GM23338 (cell line): Measurements from ENCODE around the gene SH2D4B. TPM values are rescaled to one million over a fixed set of nuclear protein-coding genes. Genes with fewer than 3 reads are reported as not detected.

Source experiments
- ATAC-seq: fragments of 200-7000 bp; cut with Tn5 transposase; 3 replicates; pipeline ENCODE4 v1.9.1; 2020
- DNase-seq: peaks from one replicate; pipeline ENCODE4 v3.0.0-alpha.2; 2015; ENCODE audit warnings: low spot score
- H2AFZ ChIP-seq: fragments of 200-600 bp; sonication (generic); 2 replicates; pipeline ENCODE4 v1.8.0; 2016; ENCODE audit warnings: antibody characterized with exemption, mild to moderate bottlenecking, moderate library complexity
- H3F3A ChIP-seq: fragments of 200-600 bp; sonication (generic); replicated peaks from 2 replicates; pipeline ENCODE4 v1.8.0; 2017; ENCODE audit warnings: antibody characterized with exemption, mixed run types, low read depth
- H3K27ac ChIP-seq: fragments of 200-600 bp; sonication (generic); 2 replicates; pipeline ENCODE4 v1.6.1; 2016; ENCODE audit warnings: low read depth
- H3K27me3 ChIP-seq: fragments of 200-600 bp; sonication (generic); 2 replicates; pipeline ENCODE4 v1.8.0; 2016; ENCODE audit warnings: mild to moderate bottlenecking, mixed run types, moderate library complexity; ENCODE audit not compliant: insufficient read depth
- H3K36me3 ChIP-seq: fragments of 200-600 bp; sonication (generic); 2 replicates; pipeline ENCODE4 v1.8.0; 2016; ENCODE audit warnings: mild to moderate bottlenecking; ENCODE audit not compliant: insufficient read depth
- H3K4me1 ChIP-seq: fragments of 200-600 bp; sonication (generic); 2 replicates; pipeline ENCODE4 v1.8.0; 2016; ENCODE audit warnings: mild to moderate bottlenecking, moderate library complexity; ENCODE audit not compliant: insufficient read depth
- H3K4me2 ChIP-seq: fragments of 200-600 bp; sonication (generic); 2 replicates; pipeline ENCODE4 v1.7.1; 2017; ENCODE audit warnings: mixed run types
- H3K4me3 ChIP-seq: fragments of 200-600 bp; sonication (generic); 2 replicates; pipeline ENCODE4 v1.6.1; 2016; ENCODE audit warnings: mixed run types
- H3K79me2 ChIP-seq: fragments of 200-600 bp; sonication (generic); replicated peaks from 2 replicates; pipeline ENCODE4 v1.8.0; 2017; ENCODE audit warnings: mild to moderate bottlenecking; ENCODE audit not compliant: insufficient read depth
- H3K9me2 ChIP-seq: fragments of 200-600 bp; sonication (generic); 2 replicates; pipeline ENCODE4 v1.8.0; 2017; ENCODE audit not compliant: insufficient read depth
- H4K20me1 ChIP-seq: fragments of 200-600 bp; sonication (generic); replicated peaks from 2 replicates; pipeline ENCODE4 v1.8.0; 2017; ENCODE audit warnings: mild to moderate bottlenecking; ENCODE audit not compliant: insufficient read depth
- H3K27ac Mint-ChIP-seq: 2 replicates; pipeline ENCODE4 v1.8.0; 2020; ENCODE audit warnings: inconsistent platforms, mild to moderate bottlenecking, moderate library complexity, mixed read lengths
- H3K27me3 Mint-ChIP-seq: 3 replicates; pipeline ENCODE4 v1.8.0; 2022; ENCODE audit warnings: low read depth, mild to moderate bottlenecking, moderate library complexity, mixed read lengths, inconsistent platforms; ENCODE audit not compliant: insufficient read depth, poor library complexity
- H3K36me3 Mint-ChIP-seq: 3 replicates; pipeline ENCODE4 v1.8.0; 2021; ENCODE audit warnings: low read depth, mild to moderate bottlenecking, inconsistent platforms, moderate library complexity, mixed read lengths
- H3K4me1 Mint-ChIP-seq: 3 replicates; pipeline ENCODE4 v1.8.0; 2020; ENCODE audit warnings: mild to moderate bottlenecking, inconsistent platforms, mixed read lengths
- H3K4me3 Mint-ChIP-seq: 3 replicates; pipeline ENCODE4 v1.8.0; 2021; ENCODE audit warnings: moderate library complexity, mild to moderate bottlenecking, inconsistent platforms, mixed read lengths
- H3K9me3 Mint-ChIP-seq: 3 replicates; pipeline ENCODE4 v1.8.0; 2020; ENCODE audit warnings: moderate library complexity, mild to moderate bottlenecking, inconsistent platforms, mixed read lengths
- CREB1 ChIP-seq: fragments of 250-450 bp; sonication (Bioruptor Pico); IDR thresholded peaks from 2 replicates; pipeline ENCODE4 v1.5.0; 2020; ENCODE audit warnings: low read depth, mild to moderate bottlenecking, moderate library complexity
- CTCF ChIP-seq, 2 experiments: fragments of 200-600 bp in 1 of 2; sonication (generic) in 1 of 2; conservative IDR thresholded peaks; 2 replicates each; pipeline versions ENCODE4 v1.5.1 to v1.6.1; 2016 to 2017; ENCODE audit warnings: antibody characterized with exemption in 2 of 2, low read depth in 2 of 2, mild to moderate bottlenecking in 2 of 2, moderate library complexity in 1 of 2
- ETS1 ChIP-seq: IDR thresholded peaks from 2 replicates; pipeline ENCODE4 v1.6.1; 2016; ENCODE audit warnings: antibody characterized with exemption
- EZH2 ChIP-seq: fragments of 200-600 bp; sonication (generic); IDR thresholded peaks from one replicate; pipeline ENCODE4 v1.8.0; 2017; ENCODE audit warnings: antibody characterized with exemption, mild to moderate bottlenecking, low read depth; ENCODE audit not compliant: unreplicated experiment
- EZH2phosphoT487 ChIP-seq: fragments of 200-600 bp; sonication (generic); IDR thresholded peaks from one replicate; pipeline ENCODE4 v1.8.1; 2018; ENCODE audit warnings: antibody characterized with exemption; ENCODE audit not compliant: unreplicated experiment
- JUNB ChIP-seq: IDR thresholded peaks from one replicate; pipeline ENCODE4 v1.6.1; 2016; ENCODE audit warnings: antibody characterized with exemption; ENCODE audit not compliant: unreplicated experiment
- NANOG ChIP-seq: IDR thresholded peaks from 2 replicates; pipeline ENCODE4 v1.6.1; 2016; ENCODE audit warnings: antibody characterized with exemption, borderline replicate concordance
- POLR2AphosphoS5 ChIP-seq: IDR thresholded peaks from 2 replicates; pipeline ENCODE4 v1.6.1; 2016; ENCODE audit warnings: antibody characterized with exemption, low read depth
- REST ChIP-seq: IDR thresholded peaks from one replicate; pipeline ENCODE4 v1.6.1; 2018; ENCODE audit warnings: antibody characterized with exemption; ENCODE audit not compliant: unreplicated experiment
- STAT1 ChIP-seq: IDR thresholded peaks from one replicate; pipeline ENCODE4 v1.6.1; 2016; ENCODE audit warnings: antibody characterized with exemption; ENCODE audit not compliant: unreplicated experiment
- ZNF114 ChIP-seq: fragments of 250-450 bp; sonication (Bioruptor Pico); IDR thresholded peaks from 2 replicates; pipeline ENCODE4 v1.5.0; 2020; ENCODE audit warnings: mild to moderate bottlenecking, moderate library complexity
- ZNF331 ChIP-seq: fragments of 250-450 bp; sonication (Bioruptor Pico); IDR thresholded peaks from 2 replicates; pipeline ENCODE4 v1.5.0; 2020; ENCODE audit warnings: low read depth, mild to moderate bottlenecking, moderate library complexity
- ZNF462 ChIP-seq: fragments of 250-450 bp; sonication (Bioruptor Pico); IDR thresholded peaks from 2 replicates; pipeline ENCODE4 v1.5.0; 2020; ENCODE audit warnings: mild to moderate bottlenecking, moderate library complexity
- polyA plus RNA-seq: library from polyadenylated mRNA; unstranded; fragments of >200 nt; fragmentation: Nextera tagmentation; extraction: Ambion mirVana; gene quantifications from 2 replicates; pipeline ENCODE4 v1.2.1, GENCODE V29; 2016
- total RNA-seq: library from RNA; depleted of rRNA; stranded (reverse); fragments of >200 nt; shearing (Covaris generic); gene quantifications from 2 replicates; pipeline ENCODE4 v1.2.3, GENCODE V29; 2014

The SH2D4B gene
- total and polyA plus RNA-seq, 2 experiments from 2014 or later = 0.08 TPM; not detected in 1

- Histone ChIP-seq H3K9me2 (peaks cover 3% of the 10 kb centered on the region; the same call in 1 of the 2 replicates), H3F3A (no peaks in the 10 kb centered on the region), H3K27ac (no peak overlapping the region), H3K36me3 (no peaks in the 10 kb centered on the region), H4K20me1 (no peaks in the 10 kb centered on the region), H2AFZ (peak overlapping the region; percentile 92), H3K4me1 (0 out of 2 replicates have a peak, but pooled peaks cover 4% of the 10 kb centered on the region), H3K27me3 (0 out of 2 replicates have a peak, but pooled peaks cover 3% of the 10 kb centered on the region), H3K4me3 (peak overlapping the region; percentile 62), H3K79me2 (no peaks in the 10 kb centered on the region), H3K4me2 (peak overlapping the region; percentile 81)
- ATAC-seq = no peak; the same call in 2 of the 3 replicates
- peaks cover 5% of the 10 kb centered on the region for H3K27me3 Mint-ChIP-seq
- H3K4me1 Mint-ChIP-seq = no peaks in the 10 kb centered on the region; the same call in 2 of the 3 replicates
- TF ChIP-seq JUNB = no peak
- no peak for TF ChIP-seq EZH2
- no peak for TF ChIP-seq POLR2AphosphoS5
- no peak for TF ChIP-seq CTCF (conservative IDR thresholded peaks at IDR 0.05; ENCODE audit: low read depth in 2 of 2)
- TF ChIP-seq CREB1 = no peak
- TF ChIP-seq ZNF462 (CRISPR knock-in tag) = no peak
- TF ChIP-seq EZH2phosphoT487 = no peak
- no peak for TF ChIP-seq NANOG
- TF ChIP-seq STAT1 = no peak
- no peak for TF ChIP-seq ZNF331 (CRISPR knock-in tag)
- TF ChIP-seq ZNF114 (CRISPR knock-in tag) = no peak
- TF ChIP-seq REST = no peak
- TF ChIP-seq ETS1 = no peak
- DNase-seq = no peak
- peaks cover 27% of the 10 kb centered on the region for H3K9me3 Mint-ChIP-seq
- H3K36me3 Mint-ChIP-seq = peaks cover 22% of the 10 kb centered on the region
- peak overlapping the region; percentile 65; the same call in 2 of the 3 replicates for H3K4me3 Mint-ChIP-seq
- H3K27ac Mint-ChIP-seq = no peak overlapping the region
Measured at GRCh38 chr10:80536361-80536835, 1.3 kb upstream of the SH2D4B start.
